GM23248 (cell line): ENCODE data around the gene UNC5C.

ENCODE experiments used
- EZH2 ChIP-seq: fragments of 200-600 bp; sonication (generic); IDR thresholded peaks from 2 replicates; pipeline ENCODE4 v1.6.1; 2018; ENCODE audit warnings: antibody characterized with exemption, mild to moderate bottlenecking; ENCODE audit not compliant: insufficient read depth, poor library complexity, severe bottlenecking
- EZH2phosphoT487 ChIP-seq: fragments of 200-600 bp; sonication (generic); IDR thresholded peaks from 2 replicates; pipeline ENCODE4 v1.6.1; 2018; ENCODE audit warnings: antibody characterized with exemption, moderate library complexity, mild to moderate bottlenecking, low read depth; ENCODE audit not compliant: insufficient read depth

DNA sequence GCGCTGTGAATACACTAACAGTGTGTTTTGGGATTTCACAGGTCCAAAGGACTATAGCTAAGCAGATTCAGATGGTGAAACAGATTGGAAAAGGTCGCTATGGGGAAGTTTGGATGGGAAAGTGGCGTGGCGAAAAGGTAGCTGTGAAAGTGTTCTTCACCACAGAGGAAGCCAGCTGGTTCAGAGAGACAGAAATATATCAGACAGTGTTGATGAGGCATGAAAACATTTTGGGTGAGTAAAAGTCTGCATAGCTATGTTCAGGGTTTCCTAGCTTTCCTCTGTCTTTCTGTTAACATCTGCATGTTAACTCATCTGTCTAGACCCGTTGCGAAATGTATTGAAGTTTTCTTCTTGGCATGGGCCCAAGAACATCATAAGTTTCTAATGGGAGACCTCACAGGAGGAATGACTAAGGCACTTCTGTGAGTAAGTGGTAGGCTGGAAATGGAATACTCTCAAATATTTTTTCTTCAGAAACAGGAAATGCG is 418.9 kb downstream of the UNC5C start:
- no peak for TF ChIP-seq EZH2
- TF ChIP-seq EZH2phosphoT487, result no peak
